Peyer's patch (tissue), 4 donors: ENCODE results near the gene KCNN4.

Experiments
- POLR2A ChIP-seq, 2 donors: fragments of 450-650 bp; IDR thresholded peaks; one replicate each; pipeline ENCODE4 v1.5.1; 2017; ENCODE audit warnings: antibody characterized with exemption in 2 of 2, mild to moderate bottlenecking in 2 of 2, moderate library complexity in 2 of 2
- TF ChIP-seq, protein P1 (sequence below), 6 experiments: fragments of 450-650 bp in 4 of 6; fragments of 200-600 bp in 2 of 6; sonication (generic) in 1 of 6; IDR thresholded peaks; one replicate each; pipeline ENCODE4 v1.5.1; 2017 to 2019; ENCODE audit warnings: antibody characterized with exemption in 6 of 6, mild to moderate bottlenecking in 3 of 6, moderate library complexity in 1 of 6

DNA sequence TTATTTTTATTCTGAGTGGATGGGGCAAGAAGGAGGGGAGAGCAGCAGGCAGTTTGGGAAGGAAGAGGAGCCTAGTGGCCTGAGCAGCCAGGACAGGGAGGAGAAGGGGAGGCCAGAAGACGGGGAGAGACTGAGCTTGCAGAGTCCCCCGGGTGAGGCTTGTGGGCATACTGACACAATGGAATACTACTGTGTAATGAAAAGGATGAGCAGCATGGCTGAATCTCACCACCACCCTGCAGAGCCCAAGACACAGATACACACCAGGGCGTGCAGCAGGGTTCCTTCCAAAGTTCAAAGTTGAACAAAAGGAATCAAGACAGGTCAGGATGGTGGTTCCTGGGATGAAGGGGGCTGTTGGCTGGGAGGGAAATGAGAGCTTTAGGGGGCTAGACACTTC lies 18.0 kb downstream of the KCNN4 start:
- no peak for TF ChIP-seq POLR2A (IDR thresholded peaks at IDR 0.05)
- TF ChIP-seq, protein P1, sequence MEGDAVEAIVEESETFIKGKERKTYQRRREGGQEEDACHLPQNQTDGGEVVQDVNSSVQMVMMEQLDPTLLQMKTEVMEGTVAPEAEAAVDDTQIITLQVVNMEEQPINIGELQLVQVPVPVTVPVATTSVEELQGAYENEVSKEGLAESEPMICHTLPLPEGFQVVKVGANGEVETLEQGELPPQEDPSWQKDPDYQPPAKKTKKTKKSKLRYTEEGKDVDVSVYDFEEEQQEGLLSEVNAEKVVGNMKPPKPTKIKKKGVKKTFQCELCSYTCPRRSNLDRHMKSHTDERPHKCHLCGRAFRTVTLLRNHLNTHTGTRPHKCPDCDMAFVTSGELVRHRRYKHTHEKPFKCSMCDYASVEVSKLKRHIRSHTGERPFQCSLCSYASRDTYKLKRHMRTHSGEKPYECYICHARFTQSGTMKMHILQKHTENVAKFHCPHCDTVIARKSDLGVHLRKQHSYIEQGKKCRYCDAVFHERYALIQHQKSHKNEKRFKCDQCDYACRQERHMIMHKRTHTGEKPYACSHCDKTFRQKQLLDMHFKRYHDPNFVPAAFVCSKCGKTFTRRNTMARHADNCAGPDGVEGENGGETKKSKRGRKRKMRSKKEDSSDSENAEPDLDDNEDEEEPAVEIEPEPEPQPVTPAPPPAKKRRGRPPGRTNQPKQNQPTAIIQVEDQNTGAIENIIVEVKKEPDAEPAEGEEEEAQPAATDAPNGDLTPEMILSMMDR (IDR thresholded peaks at IDR 0.05), result no peak
